ENCODE measurements around the gene PLCXD3. TPM values are rescaled to one million over a fixed set of nuclear protein-coding genes. Genes with fewer than 3 reads are reported as not detected.

PLCXD3 gene
- total RNA-seq, 1 donor from 2014 or later, result not detected

- POLR2A ChIA-PET, result no interaction called here
- intact Hi-C loops (cut with micrococcal nuclease), result no loop called here
- Mint-ChIP-seq H3K4me1 (no peaks in the 10 kb centered on the region), H3K4me3 (no peak overlapping the region), H3K36me3 (ENCODE audit: low read depth) (no peaks in the 10 kb centered on the region), H3K27me3 (no peaks in the 10 kb centered on the region), H3K9me3 (peaks cover 4% of the 10 kb centered on the region), H3K27ac (no peak overlapping the region)
- DNase-seq (no peak), ATAC-seq (ENCODE audit: low read depth) (no peak)
- no peak for TF ChIP-seq CTCF (IDR thresholded peaks at IDR 0.05)
- CTCF ChIA-PET, result no interaction called here
Observed at GRCh38 chr5:41305056-41305455, 205.3 kb downstream of the PLCXD3 start.

GRCh38 chr5:41296066-41296465 lies 214.3 kb downstream of the PLCXD3 start:
- intact Hi-C loops (cut with micrococcal nuclease), result no loop called here
- CTCF ChIA-PET, result no interaction called here
- no peak for ATAC-seq (ENCODE audit: low read depth)

GRCh38 chr5:41291323-41291722 lies 219.1 kb downstream of the PLCXD3 start:
- DNase-seq (no peak), ATAC-seq (ENCODE audit: low read depth) (no peak)
- Mint-ChIP-seq H3K4me3 (no peak overlapping the region), H3K9me3 (no peaks in the 10 kb centered on the region), H3K27me3 (no peaks in the 10 kb centered on the region), H3K4me1 (no peaks in the 10 kb centered on the region), H3K27ac (no peak overlapping the region), H3K36me3 (ENCODE audit: low read depth) (no peaks in the 10 kb centered on the region)
- TF ChIP-seq CTCF (IDR thresholded peaks at IDR 0.05), result no peak
- intact Hi-C loops (cut with micrococcal nuclease), result no loop called here
- CTCF ChIA-PET, result no interaction called here
- POLR2A ChIA-PET, result no interaction called here

More at GRCh38 chr5:41296066-41296465, 214.3 kb downstream of the PLCXD3 start:
- no peaks in the 10 kb centered on the region for H3K36me3 Mint-ChIP-seq (ENCODE audit: low read depth)
- no peak for TF ChIP-seq CTCF (IDR thresholded peaks at IDR 0.05)
- no peak overlapping the region for H3K27ac Mint-ChIP-seq
- H3K9me3 Mint-ChIP-seq, result no peaks in the 10 kb centered on the region
- H3K27me3 Mint-ChIP-seq, result no peaks in the 10 kb centered on the region
- no peak for DNase-seq
- POLR2A ChIA-PET, result no interaction called here
- H3K4me1 Mint-ChIP-seq, result no peaks in the 10 kb centered on the region
- no peak overlapping the region for H3K4me3 Mint-ChIP-seq

- TF ChIP-seq CTCF (IDR thresholded peaks at IDR 0.05), result no peak
Observed at GRCh38 chr5:41290810-41291209, 219.6 kb downstream of the PLCXD3 start.

GRCh38 chr5:41289970-41290464 lies 220.4 kb downstream of the PLCXD3 start:
- intact Hi-C loops (cut with micrococcal nuclease), result no loop called here
- no peak for TF ChIP-seq CTCF (IDR thresholded peaks at IDR 0.05)
- ATAC-seq (ENCODE audit: low read depth), result no peak
- H3K36me3 Mint-ChIP-seq (ENCODE audit: low read depth), result no peaks in the 10 kb centered on the region
- ChIA-PET CTCF (no interaction called here), POLR2A (no interaction called here)
- H3K27ac Mint-ChIP-seq, result no peak overlapping the region
- no peaks in the 10 kb centered on the region for H3K4me1 Mint-ChIP-seq
- no peak overlapping the region for H3K4me3 Mint-ChIP-seq
- no peak for DNase-seq
- H3K27me3 Mint-ChIP-seq, result no peaks in the 10 kb centered on the region
- H3K9me3 Mint-ChIP-seq, result no peaks in the 10 kb centered on the region

More at GRCh38 chr5:41290810-41291209, 219.6 kb downstream of the PLCXD3 start:
- Mint-ChIP-seq H3K4me1 (no peaks in the 10 kb centered on the region), H3K27ac (no peak overlapping the region), H3K4me3 (no peak overlapping the region), H3K9me3 (no peaks in the 10 kb centered on the region), H3K27me3 (no peaks in the 10 kb centered on the region), H3K36me3 (ENCODE audit: low read depth) (no peaks in the 10 kb centered on the region)
- DNase-seq (no peak), ATAC-seq (ENCODE audit: low read depth) (no peak)
- ChIA-PET POLR2A (no interaction called here), CTCF (no interaction called here)
- intact Hi-C loops (cut with micrococcal nuclease), result no loop called here

Data from activated B cell treated with CpG ODN at 0.5 μM for 24 hours (primary cell).